GM18873 (cell line): ENCODE measurements around the gene CCDC88C.
"Not testable (repeated sequence)": the region's sequence is repeated elsewhere in the genome, so short reads cannot be mapped to it uniquely, and the experiment has no call there.

Experiments used
- ATAC-seq: cut with Tn5 transposase; IDR thresholded peaks from one replicate; pipeline ENCODE4 v1.9.1; 2021; ENCODE audit warnings: mild to moderate bottlenecking, moderate library complexity, moderate number of reproducible peaks; ENCODE audit not compliant: unreplicated experiment, low FRiP score

CCDC88C gene

DNA sequence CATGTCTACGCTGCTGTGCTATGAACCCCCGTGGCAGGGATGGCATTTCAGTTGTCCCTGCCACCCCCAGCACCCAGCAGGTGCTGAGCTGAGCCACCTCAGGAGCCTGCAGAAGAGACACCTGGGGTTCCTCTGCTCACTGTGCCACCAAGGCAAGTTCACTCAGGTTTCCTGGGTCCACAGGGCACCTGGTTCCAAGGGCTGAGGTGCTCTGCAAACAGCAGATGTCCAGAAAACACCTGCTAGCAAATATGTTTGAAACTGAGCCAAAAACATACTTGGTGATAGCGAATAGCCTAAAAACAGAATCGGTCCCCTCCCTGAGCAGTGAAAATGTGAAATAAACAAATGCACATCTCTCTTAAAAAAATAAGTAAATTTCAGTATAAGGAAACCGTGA, 137.5 kb downstream of the CCDC88C start:
- no peak for ATAC-seq

DNA sequence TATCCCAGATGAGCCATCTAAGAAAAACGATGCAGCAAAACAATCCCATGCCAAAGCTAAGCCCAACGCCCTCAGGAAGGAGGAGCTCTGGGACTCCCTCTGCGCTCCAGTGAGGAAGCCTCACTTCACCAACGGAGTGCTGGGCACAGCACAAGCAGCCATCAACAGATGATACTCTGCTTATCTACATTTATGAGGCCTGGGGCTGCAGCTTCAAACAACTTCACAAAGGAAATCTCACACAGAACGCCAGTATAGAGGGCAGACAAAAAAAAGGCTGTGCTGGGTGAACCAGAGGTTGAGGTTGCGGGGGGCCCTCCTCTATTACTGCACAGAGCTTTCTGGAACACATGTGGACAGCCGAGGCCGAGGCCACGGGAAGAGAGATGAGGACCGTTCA, 138.3 kb downstream of the CCDC88C start:
- no peak for ATAC-seq

DNA sequence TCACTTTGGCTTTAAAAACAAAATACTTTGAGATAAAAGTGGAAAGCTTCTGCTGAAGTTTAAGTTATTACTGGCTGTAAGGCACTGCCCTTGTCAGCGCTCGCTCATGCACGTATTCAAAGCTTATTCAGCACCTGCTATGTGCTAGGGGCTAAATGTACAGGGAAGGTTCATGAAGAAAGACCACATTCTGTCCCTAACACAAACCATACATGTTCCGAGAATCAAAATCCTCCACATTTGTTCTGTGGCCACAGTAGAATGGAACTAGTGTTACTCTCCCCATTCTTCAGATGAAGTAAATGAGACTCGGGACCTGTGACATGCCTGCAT, 139.3 kb downstream of the CCDC88C start:
- no peak for ATAC-seq

DNA sequence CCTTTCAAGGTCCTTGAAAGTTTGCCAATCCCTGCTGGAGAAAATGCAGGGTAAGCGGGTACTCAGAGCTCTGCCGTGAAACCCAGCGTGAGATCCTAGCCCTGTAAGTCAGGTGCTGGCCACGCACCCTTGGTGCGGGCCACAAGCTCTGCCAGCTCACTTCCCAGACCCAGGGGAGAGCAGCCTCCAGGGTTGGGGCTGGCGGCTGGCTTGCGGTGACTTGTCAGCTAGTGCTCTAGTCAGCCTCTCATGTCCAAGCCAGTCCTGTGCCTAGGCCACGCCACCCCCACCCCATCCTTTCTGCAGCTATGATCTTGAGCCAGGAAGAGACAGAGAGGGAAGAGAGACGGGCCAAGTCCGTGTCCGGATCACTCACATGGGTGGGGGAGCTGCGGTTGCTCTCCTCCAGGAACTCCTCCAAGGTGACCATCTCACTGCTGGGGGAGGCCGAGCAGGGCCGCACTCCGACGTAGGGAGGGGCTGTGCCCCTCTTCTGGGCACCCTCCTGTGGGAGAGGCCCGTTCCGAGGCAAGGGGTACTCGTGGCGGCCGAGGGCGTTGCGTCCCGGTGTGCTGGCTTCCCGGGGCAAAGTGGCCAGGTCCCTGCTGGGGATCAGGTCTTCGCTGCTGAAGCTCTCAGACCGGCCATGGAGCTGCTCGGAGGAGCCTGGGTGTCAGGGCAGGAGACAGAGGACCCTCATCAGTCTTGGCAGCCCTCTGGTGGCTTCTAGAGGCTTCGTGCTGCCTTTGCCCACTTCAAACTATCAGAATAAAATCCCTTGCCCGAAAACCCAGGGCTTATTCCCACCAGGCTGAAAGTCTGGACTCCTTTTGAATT, 139.9 kb downstream of the CCDC88C start:
- ATAC-seq, result no peak

DNA sequence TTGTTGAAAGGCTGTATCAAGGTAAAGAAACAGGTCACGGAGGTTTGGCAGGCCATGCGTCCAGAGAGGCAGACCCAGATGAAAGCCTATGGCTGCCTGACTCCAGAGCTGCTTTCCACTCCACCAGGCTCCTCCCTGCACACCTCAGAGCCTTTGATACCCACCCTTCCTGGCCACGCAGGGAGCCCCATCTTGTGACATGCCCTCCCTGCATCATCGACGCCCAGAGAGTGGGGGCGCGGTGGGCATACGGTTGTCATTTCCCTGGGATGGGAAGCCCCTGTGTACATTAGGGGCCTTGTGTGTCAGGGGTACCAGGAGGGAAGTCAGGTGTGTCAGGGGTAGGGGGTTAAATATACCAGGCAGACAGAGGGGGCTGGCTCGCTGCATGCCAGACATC, 142.8 kb downstream of the CCDC88C start:
- ATAC-seq, result no peak

DNA sequence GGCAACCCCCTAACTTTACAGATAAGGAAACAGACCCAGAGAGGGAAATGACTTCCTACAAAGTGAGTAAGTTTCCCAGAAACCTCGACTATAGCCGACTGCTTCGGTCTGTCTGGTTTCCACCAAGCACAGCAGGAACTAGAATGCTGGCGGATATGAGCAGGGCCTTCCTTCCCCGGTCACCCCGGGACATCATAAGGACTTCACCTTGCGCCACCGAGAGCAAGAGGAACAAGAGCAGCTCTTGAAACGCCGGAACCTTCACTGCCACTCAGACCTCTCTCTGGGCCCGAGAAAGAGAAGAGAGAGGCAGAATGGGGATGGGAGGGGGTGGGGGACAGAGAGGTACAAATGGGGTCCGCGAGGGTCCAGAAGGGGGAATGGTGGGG, 143.7 kb downstream of the CCDC88C start:
- ATAC-seq, result no peak

DNA sequence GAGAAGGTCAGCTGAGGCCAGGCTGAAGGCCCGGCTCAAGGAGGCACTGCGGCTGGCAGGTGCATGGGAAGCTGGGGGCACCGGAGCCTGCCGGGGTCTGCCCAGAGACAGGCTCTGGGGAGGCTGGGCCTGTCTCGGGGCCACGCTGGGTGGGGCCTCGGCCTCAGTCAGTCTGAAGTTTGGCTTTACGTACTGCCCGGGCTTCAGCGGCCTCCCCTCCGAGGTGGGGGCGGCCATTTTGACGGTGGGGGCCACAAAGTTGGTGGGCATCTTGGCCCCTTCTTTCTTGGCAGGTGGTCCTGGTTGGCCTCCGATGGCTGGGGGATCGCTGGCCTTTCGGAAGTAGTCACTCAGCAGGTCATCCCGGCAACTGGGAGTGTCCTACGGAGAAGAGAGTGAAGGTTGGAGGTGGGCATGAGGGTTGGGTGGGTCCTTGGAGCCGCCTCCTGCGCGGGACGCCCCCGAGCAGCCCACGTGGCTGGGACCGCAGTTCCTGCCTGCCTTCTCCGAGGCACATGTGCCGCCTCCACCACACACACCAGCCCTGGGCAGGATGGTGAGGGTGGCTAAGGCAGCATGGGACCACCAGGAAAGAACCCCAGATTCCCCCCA, 144.2 kb downstream of the CCDC88C start:
- ATAC-seq, result no peak

DNA sequence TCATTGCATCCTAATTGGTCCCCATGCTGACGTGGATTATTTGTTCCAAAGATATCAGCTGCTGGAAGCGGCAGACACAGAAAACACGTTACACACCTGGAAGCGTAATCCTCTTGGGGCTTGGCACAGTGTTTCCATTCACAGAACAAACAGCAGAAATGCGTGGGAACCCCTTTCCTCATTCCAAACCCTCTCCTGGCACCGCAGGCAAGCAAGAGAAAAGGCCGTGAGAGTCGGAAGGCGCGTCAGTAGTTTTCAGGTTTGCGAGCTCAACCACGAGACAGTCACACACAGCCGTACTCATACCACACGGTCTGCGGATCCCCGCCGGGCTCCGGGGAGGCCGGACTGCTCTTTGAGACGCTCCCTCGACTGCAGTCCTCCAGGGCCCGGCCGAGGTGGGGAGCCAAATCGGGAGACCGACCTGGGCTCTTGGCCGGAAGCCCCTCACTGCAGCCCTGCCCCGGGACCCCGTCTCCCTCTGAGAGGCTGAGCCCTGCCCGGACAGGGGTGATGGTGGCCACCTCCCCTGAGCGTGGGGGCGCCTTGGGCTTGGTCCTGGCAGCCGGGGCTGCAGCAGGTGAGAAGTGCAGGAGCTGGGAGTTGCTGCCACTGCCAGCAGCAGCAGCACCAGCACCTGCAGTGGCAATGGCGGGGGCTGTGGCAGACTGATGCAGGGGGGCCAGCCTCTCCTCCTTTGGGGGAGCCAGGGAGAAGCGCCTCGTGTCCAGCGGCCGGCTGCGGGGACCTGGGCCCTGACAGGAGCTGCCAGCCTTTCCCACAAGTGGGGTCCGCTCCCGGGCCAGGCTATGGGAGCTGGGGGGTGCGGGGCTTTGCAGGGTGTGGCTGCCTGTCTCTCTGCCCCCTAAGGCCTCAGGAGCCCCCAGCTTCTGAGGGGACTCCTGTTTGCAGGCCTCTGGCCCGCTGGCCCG, 145.0 kb downstream of the CCDC88C start:
- ATAC-seq, result no peak

DNA sequence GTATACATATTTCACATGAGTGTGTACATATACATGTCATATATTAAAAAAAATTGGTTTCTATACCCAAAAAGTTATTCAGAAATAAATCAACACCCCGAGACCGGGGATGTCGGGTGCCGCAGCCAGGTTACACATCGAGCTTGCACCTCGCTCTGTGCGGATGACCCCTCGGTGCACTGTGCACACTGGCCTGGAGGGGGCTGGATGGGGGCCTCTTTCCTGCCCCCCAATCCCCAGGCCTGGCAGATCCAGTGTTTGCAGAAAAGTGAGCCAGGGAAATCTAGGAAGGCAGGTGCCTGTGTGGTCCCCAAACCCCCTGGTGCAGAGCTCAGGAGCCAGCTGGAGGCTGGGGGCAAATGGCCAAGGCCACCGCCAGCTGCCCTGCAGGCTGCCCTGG, 146.0 kb downstream of the CCDC88C start:
- ATAC-seq, result no peak

DNA sequence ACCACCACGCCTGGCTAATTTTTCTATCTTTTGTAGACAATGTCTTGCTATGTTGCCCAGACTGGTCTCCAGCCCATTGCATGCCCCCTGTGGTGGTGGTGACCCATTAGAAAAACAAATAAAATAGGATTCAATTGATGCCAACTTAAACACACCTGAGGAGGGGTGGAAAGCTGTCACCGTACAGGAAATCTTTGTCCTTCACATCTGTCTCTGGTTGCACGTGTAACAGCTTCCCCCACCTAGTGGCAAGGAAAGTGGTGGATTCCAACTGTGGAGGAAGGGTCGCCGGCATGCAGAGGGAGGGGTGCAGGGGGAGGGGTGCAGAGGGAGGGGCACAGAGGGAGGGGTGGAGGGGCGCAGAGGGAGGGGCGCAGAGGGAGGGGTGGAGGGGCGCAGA, 147.0 kb downstream of the CCDC88C start:
- ATAC-seq, result no peak

DNA sequence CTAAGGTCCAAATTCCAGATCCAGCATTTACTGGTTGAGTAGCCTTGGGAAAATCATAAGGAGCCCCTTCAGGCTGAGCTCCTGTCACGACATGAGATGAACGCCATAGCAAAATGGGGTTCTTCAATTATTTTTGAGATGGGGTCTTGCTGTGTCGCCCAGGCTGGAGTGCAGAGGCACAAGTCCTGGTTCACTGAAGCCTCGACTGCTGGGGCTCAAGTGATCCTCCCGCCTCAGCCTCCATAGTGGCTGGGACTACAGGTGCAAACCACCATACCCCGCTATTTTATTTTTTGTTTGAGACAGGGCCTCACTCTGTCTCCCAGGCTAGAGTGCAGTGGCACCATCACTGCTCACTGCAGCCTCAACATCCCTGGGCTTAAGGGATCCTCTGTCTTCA, 147.4 kb downstream of the CCDC88C start:
- ATAC-seq, result no peak

DNA sequence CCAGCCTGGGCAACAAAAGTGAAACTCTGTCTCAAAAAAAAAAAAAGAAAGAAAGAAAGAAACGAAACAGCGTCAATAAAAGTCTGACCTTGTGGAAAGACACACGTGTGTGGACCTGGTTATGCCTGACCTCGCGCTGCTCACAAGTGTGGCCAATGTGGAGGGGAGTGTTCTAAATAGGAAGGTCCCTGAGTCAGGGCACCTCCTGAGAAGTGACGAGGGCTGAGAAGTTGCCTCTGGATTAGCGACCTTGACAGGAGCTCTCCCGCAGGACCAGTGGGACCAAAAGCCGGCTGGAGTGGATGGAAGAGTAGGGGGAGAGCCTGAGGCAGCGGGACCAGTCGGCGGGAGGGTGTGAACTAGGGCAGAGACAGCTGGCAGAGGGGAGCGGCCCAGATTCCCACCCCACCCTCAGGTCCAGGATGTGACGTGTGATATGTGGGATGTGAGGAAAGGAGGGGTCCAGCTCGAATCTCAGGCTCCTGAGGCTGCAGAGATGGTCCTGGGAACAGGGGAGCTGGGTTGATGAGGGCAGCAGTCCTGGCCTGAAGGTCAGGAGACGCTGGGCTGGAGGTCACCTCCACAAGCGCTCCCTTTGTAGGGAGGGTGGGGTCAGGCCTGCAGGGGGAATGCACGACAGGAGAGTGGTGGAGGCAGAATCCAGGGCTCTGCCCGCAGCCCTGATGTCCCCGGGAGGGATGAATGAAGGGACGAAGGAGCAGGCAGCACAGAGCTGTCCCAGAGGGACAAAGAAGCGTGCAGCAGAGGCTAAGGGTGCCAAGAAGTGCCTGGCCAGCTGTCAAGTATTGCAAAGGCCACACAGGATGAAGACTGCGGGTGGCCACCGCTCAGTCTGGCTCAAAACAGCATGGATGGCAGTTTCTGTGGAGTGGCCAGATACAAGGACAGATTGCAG, 148.3 kb downstream of the CCDC88C start:
- ATAC-seq, result no peak

DNA sequence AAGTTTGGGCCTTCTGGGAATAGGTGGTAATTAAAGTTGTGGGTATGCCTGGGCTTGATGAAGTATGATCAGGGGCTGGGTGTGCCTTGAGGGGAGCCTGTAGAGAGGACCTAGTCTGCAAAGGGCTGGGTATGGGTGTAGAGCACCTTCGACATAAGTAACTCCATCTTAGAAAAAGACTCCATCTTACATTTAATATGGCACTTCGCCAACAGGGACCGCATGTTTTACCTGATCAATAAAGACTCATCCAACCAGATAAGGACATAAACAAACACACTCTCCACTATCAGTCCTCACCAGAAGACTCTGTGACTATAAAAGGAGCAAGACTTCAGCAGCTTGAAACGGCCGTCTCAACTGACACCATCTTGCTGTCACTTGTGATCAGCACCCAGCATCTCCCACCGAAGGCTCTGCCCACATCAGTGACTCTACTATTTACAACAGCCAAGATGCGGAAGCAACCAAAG, 149.6 kb downstream of the CCDC88C start:
- no peak for ATAC-seq

DNA sequence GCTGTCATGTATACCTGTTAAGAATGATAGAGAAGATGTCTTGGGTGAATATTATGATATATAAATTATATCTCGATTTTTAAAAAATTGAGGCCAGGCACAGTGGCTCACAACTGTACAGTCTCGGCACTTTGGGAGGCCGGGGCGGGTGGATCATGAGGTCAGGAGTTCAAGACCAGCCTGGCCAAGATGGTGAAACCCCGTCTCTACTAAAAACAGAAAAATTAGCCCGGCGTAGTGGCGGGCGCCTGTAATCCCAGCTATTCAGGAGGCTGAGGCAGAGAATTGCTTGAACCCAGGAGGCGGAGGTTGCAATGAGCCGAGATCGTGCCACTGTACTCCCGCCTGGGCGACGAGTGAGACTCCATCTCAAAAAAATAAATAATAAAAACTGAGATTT, 151.3 kb downstream of the CCDC88C start:
- not testable (repeated sequence) for ATAC-seq

DNA sequence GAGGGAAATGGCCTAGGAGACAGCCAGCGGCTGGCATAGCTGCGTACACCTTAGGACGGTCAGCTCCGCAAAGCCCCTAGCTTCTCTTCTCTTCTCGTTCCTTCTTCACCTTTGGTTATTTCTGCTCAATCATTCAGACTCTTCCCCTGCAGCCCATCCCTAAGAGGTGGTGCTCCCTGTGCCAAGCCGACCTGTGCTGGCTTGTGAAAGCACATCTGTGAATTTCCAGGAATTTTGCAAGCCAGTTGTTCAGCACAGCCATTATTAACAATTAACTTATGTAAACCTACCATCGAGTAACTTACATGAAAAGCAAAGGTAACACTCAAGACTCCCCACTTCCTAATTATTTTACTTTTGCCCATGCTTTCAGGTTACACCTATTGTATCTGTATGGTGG, 152.2 kb downstream of the CCDC88C start:
- ATAC-seq, result no peak

DNA sequence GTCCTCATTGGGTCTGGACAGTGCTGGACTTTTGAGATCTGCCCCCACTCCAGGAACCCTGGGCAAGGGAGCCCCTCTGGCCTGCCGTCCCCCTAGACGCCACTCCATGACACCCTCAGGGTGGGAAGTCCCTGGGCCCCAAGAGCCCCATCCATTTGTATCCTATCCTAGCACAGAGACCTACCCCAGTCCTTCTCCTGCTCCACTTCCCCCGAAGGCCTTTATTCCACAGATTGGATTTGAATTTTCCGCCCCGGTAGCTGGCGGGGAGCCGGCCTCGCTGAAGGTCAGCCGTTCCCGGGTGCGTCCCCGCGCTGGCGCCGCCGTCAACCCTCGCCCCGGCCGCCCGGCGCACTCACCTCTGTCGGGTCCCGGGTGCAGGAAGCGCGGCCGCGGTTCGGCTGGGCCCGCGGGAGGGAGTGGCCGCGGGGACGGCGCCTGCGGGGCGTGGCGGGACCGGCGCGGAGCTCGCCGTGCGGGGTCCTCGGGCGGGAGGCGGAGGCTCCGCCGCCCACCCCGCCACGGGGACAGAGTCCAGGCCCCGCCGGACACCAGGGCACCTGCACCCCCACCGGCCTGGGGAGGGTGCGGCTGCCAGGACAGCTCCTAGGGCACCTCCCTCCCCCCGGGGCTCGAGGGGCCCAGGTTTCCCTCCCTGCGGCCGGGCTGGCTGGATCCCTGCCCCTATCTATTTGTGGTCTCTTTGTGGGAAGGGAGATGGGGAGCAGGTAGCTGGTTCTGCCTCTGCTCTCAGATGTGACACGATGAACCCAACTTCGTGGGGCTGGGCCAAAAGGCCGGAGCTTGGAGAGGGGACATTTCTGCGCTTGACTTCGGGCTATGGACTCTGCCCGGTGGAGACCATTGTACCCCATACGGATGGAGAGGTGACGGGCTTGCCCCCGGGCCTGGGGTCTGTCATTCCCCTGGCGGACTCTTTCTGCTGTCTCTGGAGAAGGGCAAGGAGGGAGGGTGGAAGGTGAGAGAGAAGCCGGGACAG, 153.2 kb downstream of the CCDC88C start:
- ATAC-seq, result no peak

DNA sequence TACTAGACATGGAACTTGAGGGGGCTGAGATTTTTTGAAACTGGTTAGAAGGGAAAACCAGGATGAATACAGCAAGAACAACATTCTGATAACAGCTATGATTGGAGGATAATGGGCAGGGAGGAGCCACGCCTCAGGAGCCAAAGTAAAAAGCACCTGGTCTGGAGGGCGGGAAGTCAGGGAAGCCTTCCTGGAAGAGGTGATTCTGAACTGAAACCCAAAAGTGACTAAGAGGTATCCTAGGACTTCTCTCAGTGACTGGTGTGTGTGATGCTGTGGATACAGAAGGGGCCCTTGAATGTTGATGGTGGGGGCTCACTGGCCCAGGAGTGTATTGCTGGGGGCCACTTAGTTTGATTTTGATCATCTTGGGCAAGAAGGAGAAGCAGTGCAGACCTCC, 154.3 kb downstream of the CCDC88C start:
- ATAC-seq, result no peak

DNA sequence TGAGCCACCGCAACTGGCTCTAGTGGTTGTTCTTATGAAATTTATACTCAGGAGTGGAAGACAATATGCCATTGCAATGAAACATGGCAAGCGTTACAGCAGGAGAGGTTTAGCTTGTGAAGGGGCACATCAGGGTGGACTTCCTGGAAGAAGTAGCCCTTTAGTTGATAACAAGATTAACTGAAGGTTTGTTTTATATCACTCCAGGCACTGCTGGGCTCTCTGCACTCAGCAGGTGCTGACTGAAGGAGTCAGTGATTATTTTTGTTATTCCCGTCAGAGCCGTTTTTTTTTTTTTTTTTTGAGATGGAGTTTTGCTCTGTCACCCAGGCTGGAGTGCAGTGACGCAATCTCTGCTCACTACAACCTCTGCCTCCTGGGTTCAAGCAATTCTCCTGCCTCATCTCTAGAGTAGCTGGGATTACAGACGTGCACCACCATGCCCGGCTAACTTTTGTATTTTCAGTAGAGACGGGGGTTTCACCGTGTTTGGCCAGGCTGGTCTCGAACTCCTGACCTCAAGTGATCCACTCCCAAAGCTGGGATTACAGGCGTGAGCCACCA, 155.6 kb downstream of the CCDC88C start:
- no peak for ATAC-seq

DNA sequence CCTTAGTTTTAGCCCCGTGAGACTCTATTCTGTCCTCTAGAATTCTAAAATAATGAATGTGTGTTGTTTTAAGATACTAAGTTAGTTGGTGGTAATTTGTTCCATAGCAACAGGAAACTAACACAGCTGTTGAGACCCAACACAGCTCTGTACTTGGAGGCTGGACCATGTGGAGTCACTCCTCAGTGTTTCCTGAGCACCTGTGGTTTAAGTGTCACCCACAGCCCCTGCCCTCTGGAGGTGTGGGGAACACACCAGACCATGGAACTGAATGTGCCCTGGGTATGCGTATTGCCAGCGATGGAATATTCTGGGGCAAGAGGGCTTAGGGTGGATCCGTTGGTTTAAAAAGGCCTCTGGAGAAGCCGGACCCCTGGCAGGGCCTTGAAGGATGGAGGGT, 156.5 kb downstream of the CCDC88C start:
- no peak for ATAC-seq
